ENCODE results near the gene LIN37.

GRCh38 chr19:35713506-35713850 is 34.9 kb upstream of the LIN37 start:
- no peak for TF ChIP-seq CTCF (IDR thresholded peaks at IDR 0.05)
- no peak for TF ChIP-seq POLR2A (IDR thresholded peaks at IDR 0.05)

Data from right lobe of liver (tissue), 4 donors.